Epidermal melanocyte (primary cell): ENCODE results near the gene ARHGEF16.
A peak's percentile ranks its signal among the peaks of the same experiment; 100 is the strongest.

Experiments
- DNase-seq: peaks from one replicate; pipeline ENCODE4 v3.0.0; 2011; ENCODE audit warnings: low spot score; ENCODE audit not compliant: insufficient read length

ARHGEF16 gene

DNA sequence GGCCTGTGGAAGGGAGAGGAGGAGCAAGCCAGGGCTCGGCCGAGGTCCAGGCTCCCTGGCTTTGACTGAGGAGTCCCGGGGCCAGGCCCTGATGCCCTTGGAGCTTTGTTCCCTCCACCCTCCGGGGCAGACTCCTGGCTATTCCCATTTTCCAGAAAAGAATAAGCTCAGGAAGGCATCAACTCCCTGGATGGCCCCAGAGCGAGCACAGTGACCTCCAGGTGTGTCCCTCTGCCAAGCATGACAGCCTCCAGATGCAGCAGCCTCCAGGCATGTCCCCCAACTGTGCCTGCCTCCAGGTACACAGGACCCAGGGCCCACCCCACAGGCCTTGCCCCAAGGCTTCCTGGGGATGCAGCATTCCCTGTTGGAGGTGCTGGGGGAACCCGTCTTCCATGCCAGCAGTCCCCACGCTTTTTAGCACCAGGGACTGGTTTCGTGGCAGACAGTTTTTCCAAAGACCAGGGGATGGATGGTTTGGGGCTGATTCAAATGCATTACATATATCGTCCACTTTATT is 15.7 kb upstream of the ARHGEF16 start:
- DNase-seq = no peak

DNA sequence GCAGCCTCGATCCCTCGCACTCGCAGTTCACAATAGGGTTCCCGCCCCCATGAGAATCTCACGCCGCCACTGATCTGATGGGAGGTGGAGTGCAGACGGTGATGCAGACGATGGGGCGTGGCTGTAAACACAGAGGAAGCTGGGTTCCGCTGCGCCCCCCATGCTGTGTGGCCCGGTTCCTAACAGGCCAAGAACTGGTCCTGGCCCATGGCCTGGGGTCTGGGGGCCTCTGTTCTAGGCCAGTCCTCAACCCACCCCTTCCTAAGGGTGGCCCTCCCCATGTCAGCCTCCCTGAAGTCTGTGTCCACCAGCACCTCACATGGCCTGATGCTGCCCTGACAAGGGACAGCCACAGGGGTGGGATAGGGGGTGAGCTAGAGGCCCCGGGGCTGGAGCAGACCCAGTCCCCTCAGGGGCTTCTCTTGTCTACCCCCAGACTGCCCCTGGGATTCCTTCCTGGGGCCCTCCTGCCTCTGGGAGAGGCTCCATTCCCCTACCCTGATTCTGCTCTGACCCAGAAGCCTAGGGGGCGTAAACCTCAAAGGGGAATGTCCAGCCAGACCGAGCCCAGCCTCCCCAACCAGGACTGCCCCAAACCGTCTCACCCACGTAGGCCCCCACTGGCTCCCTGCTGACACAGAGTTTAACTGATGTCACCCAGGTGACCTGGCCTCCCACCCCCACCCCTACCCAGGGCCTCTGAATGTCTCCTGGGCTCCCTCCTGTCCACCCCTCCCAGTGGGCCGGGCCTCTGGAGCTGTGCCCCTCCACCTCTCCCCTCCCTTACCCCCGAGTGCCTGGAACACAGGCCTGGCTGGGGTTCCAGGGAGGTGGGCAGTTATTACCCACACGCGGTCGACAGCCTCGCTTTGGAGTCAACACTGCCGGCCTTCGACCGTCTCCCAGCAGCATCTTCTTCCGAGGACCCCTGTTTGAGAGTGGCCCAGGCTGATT is 14.8 kb upstream of the ARHGEF16 start:
- DNase-seq = no peak

DNA sequence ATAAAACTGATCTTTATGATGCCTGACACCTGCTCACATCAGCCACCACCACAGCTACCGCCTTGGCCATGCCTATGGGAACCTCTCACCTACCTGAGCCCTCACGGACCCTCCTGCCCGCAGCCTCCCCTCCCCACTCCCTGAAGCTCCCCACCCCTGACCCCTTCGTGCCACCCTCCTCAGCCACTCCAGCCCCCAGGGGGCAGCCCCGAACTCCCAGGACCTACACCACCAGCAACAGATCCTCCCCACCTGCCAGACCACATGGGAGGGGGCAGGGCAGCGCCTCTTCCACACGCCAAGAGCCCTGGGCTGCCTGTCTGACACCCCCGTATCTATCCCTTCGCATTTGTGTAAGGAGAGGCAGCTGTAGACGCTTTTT is 14.2 kb upstream of the ARHGEF16 start:
- DNase-seq = no peak

DNA sequence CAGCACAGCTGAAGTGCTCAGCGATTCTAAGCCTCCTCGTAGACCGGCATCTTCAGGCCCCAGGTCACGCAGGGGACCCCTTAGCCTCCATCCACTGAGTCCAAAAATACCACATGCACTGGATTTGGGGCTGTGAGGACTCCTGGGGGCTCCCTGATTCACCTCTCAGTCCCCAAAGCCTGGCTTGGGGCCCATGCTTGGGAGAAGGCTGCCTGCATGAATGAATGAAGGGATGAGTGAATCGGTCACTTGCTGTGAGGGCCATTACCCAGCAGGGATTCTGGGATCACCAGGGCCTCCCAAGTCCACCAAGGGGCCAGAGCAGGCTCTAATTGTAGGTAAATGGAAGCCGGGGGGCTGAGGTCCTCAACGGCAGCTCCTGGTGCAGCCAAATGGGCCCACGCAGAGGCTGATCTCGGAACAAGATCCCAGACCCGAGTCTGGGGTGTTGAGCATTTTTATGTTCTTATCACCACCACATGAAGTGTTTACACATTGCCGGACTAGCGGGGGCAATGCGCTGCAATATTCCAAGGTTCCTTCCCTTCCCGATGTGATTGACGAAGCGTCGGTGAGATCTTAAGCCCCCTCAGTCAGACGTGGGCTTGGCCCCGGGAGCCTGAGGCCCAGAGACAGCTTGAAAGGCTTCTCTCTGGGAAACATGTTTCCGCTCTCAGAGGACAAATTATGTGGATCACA is 13.6 kb upstream of the ARHGEF16 start:
- DNase-seq = no peak

DNA sequence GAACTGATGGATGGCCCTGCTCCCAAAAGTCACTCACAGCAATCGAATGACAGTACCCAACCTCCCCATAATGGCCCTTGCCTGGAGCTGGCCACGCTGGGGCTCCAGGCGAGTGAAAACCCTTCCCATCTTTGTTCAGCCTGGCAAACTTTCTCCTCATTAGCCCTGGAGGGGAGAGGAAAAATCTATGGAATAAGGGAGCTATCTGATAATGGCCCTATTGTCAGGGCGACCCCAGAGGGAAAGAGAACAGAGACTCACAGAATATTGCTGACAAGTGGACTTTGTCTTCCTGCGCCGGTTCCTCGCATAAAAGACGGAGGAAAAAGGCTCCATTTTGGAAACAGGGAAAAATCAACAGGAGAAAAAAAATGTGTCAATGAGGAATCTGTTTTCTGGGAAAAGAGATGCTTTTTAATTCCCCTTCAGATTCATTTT is 13.0 kb upstream of the ARHGEF16 start:
- DNase-seq = peak; percentile 84

DNA sequence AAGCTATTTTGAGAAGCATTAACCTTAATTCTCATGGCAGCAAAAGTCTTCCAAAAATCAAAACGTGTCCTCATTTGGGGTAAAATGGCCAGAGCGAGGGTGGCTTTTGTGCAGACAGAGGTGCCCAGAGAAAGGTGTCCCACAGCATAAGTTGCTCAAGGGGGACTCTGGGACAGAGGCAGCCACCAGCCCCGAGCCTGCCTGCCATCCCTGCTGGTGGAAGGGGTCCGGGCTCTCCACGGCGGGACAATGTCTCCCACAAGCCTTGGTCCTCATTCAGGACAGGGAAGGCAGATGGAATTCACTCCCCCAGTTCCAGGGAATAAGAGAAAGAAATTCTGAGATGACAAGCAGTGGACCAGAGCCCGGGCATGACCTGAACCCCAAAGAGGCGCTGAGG is 12.6 kb upstream of the ARHGEF16 start:
- DNase-seq = no peak

DNA sequence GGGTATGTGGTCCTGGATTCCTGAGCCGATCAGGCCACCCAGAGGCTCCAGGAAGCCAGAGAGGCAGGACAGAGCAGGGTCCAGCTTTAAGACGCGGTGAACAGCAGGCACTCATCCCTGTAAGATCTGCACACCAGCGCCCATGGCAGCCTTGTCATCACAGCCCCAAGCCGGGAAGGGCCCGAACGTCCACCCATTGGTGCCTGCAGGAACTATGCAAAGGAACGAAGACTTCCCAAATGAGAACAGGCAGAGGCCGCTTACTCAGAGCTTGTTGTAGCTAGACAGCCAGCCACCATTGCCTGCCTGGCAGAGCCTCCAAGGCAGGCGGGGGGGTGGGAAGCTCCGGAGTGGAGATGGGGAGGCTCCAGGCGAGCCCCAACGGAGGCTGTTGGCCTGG is 12.1 kb upstream of the ARHGEF16 start:
- DNase-seq = no peak

DNA sequence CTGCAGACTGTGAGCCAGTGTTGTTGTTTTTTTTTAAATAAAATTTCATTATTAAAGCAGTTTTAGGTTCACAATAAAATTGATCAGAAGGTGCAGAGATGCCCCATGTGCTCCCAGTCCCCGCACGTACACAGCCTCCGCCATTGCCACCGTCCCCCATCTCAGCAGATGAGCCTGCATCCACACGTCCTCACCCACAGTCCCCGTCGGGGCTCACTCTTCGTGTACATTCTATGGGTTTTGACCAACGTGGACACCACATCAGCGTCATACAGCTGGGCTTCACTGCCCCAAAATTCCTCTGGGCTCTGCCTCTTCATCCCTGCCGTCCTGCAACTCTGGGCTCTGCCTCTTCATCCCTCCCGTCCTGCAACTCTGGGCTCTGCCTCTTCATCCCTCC is 11.6 kb upstream of the ARHGEF16 start:
- DNase-seq = no peak

DNA sequence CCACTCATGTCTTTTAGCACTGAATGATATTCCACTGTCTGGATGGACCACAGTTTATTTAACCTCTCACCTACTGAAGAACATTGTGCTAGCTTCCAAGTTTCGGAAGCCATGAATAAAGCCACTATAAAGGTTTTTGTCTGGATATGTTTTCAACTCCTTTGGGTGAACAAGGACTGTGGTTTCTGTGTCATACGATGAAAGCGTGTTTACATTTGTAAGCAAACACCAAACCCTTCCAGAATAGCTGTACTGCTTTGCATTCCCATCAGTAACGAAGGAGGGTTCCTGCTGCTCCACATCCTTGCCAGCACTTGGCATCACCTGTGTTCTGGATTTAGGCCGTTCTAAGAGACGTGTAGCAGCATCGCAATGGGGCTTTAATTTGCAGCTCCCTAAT is 10.7 kb upstream of the ARHGEF16 start:
- no peak for DNase-seq

DNA sequence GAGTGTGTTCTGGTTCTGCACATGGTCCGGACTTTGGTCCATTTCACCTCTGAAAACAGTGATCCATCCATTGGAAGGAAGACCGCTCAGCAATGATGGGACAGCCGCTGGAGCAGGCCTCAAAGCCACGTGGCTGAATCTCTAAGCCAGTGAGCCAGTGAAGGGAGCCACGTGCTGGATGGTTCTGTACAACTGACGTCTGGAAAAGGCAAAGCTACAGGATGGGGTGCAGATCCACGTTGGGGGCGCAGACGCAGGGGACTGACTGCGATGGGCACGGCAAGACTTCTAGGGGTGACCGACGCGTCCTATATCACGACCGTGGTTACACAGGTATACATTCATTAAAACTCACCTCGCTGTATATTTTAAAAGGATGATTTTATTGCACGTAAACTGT is 10.2 kb upstream of the ARHGEF16 start:
- no peak for DNase-seq

DNA sequence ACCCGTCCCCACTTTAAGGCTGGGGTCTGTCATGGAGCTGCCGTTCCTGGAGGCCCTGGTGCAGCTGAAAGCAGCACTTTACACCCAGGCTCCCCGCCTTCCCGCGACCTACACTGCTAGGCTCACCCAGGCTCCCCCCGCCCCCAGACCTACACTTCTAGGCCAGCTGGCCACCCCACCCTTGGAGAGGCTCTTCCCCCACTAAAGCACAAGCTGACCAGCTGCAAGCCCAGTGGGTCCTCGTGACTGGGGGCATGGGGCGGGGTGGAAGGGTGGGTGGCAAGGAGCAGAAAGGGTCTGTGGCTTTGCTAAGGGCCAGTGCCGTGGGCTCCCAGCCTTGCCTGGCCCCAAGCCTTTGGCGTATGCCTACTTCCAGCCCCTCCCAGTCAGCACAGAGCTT is 9.7 kb upstream of the ARHGEF16 start:
- DNase-seq = no peak

DNA sequence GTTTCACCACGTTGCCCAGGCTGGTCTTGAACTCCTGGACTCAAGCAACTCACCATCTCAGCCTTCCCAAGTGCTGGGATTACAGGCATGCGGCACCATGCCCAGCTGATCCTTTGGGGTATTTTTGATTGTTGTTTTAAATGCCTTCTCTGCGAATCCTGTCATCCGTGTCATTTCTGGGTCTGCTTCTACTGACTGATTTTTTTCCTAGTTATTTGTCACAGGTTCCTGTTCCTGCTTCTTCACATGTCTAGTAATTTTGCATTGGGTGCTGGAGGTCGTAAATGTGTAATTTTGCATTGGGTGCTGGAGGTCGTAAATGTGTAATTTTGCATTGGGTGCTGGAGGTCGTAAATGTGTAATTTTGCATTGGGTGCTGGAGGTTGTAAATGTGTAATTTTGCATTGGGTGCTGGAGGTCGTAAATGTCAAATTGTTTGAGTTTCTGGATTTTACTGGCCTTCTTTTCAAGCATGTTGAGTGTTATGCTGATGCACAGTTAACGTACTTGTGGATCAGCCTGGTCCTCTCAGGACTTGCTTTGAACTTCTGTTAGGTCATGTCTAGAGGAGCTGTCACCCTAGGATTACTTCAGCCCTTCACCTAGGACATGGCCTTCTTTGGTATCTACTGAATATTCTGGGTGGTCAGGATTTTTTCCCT is 4.1 kb upstream of the ARHGEF16 start:
- no peak for DNase-seq

DNA sequence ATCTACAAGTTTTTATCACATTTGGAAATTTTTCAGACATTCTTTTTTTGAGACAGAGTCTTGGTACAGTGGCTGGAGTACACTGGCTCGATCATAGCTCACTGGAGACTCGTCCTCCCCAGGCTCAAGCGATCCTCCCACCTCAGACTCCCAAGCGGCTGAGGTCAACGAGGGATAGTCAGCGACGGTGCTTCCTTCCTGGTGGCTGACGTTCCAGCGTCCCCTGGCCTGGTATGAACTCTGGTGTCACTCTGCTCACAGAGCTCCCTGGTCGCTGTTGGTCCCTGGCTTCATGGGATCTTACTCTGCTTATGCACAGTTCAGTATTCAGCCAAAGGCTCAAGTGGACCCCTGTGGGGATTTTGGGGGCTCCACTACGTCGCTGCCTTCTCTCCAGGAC is 3.5 kb upstream of the ARHGEF16 start:
- no peak for DNase-seq

DNA sequence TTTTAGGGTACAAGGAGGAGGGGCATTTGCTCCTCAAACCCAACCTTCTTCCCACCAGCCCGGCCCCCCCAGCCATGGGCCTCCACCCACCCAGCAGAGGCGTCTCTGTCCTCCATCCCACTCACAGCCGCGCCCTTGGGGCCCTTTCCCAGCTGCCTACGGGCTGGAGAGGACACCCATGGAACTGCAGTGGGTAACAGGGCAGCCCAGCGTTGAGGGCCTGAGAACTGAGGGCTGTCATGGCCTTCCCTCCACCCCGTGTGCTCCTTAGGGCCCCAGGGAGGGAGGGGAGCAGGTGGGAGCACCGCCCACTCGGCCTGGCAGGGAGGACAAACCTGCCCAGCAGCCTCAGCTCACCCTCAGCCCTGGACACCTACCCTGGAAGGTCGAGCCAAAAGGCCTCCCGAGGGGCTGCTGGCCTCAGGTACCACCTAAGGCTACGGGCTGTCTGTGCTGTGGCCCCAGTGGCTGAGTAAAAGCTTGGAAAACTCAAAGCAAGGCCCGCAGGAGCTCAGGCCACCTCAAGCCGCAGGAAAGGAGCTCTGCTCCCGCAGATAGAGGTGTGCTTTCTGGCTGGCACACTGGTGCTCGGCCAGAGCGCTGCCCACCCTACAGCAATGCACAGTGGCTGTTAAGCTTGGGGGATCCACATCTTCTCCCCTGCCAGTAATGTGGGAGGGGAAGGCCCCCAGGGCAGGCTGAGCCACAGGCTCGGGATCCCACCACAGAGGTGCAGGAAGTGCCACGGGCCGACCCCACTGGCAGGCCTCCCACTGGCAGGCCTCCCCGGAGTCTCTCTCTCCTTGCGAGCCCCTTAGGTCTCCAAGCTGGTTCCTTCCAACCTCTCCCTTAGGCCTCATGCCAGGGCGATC is 2.2 kb upstream of the ARHGEF16 start:
- no peak for DNase-seq

DNA sequence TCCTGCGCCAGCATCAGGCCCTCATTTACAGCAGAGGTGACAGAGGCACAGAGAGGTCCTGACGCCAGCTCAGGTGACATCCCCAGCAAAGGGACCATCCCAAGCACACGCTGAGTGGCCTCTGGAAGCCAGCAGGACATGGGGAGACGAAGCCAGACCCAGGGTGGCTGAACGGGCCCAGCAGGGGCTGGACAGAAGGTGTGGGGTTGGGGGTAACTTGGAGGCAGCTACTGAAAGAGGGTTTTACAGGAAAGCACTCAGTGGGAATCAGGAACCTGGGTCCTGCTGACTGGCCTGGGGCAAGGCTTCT is 1.6 kb upstream of the ARHGEF16 start:
- DNase-seq = no peak

DNA sequence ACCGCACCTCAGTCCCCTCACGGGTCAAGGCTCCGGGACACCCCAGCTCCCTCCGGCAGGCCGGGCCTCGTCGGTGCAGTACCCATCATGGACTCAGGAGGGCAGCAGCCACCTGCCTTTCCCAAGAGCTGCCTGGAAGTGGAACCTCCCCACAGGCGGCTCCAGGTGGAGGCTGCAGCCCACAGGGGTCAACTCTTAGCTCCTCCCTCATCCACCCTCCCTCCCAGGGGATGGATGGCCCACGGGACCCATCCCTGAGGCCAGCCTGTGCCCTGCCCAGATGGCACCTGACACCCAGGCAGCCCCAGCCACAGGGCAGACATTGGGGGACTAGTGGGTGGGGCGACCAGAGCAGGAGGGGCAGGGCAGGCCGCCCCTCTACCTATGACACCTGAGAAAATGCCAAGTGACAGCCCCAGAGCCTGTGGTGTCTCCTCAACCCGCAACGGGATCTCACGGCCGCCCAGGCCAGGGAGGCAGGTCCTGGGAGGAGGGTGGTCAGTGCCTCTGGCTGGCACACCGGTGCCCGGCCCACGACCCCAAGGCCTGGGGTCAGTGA is 1.2 kb upstream of the ARHGEF16 start:
- DNase-seq = peak; percentile 89

DNA sequence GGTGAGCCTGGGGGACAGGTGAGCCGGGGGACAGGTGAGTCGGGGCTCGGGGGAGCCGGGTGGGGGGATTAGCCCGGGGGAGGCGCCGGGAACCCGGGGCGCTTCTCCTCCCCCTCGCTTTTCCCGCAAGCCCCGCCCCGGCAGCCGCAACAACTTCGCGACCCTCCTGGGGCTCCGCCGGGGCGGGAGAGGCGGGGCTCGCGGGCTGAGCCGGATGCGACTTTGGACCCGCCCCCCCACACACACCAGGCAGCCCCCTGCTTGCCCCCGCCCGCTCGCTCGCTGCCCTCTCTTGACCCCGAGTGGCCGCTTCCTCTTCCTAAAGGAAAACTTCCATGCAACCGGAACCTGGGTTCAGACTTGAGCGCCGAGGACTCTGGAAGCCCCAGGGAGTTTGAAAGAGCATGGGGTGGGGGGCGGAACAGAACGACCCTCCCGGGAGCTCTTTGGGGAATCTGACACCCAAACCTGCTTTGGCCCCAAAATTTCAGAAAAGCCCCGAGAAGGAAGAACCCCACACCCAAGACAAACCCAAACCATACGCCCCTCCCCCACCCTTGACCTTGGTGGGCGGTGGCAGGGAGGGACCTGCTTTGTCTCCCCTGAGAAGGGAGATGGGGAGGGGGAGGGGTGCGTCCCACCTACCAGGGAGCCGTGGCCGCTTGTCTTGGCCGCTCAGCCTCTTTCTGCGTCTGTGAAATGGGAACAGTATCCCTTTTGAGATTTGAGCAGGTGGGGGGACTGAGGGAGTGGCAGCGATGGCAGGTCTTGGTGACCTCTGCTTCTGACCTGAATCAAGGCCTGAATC is 550 bp downstream of the ARHGEF16 start:
- DNase-seq = no peak

DNA sequence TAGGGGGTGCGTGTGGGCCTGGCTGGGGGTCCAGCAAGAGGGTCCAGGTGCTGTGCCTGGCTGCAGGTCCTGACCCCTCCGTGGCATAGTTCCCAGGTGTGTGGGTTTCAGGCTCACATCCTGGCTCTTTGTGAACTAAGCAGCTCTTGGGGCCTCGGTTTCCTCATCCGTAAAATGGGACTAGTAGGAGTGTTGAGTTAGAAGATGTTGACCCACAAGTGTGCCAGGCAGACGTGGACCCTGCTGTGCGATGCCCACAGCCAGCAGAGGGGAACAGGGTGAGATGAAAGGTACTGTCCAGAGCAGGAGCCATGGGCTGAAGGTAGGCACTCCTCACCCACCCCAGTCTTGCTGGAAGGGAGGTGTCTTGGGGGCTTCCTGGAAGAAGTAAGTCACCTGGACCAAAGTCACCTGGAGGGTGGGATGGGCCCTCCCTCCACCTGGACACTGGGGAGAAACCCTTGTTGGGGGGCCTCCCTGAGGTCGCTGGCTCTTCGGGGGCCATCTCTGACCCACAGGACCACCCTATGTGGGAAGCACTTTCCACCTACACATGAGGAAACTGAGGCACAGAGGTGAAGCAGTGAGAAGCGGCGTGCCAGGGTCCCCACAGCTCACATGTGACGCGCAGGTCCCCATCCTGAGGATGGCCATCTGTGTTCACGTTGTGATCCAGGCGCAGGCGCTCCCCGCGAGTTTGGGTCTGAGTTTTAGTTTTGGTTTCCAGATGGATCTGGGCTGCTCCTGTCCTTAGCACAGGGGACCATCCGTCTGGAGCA is 1.4 kb downstream of the ARHGEF16 start:
- no peak for DNase-seq

DNA sequence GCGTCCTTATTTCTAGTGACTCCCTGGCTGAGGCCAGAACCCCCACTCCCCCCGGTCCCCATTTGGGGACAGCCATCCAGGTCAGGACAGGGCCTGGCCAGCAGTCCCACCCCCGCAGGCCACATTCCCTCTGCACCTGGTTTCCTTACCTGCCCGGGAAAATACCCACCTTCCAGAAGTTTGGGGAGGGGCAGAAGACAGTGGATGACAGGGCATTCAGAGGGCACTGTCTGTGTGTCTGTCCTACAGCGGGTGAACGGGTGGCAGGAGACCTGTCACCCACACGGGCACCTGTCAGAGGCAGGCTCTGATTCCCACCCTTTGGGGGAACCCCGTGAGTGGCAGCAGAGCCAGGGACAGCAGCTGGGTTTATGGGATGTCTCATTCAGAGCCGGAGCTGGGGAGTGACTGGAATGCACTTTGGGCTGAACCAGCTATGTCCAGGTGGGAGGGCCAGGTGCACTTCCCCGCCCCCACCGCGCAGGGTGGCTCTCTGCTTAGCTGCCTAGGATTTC is 2.0 kb downstream of the ARHGEF16 start:
- no peak for DNase-seq
